Muscle of leg (tissue), 11 donors: ENCODE measurements around the gene C20orf204. TPM values are rescaled to one million over a fixed set of nuclear protein-coding genes. Genes with fewer than 3 reads are reported as not detected.

Source experiments
- DNase-seq: peaks from one replicate; pipeline ENCODE4 v3.0.0; 2013
- H3K27ac ChIP-seq: one replicate; pipeline ENCODE4 v1.5.1; 2013; ENCODE audit warnings: mild to moderate bottlenecking, low read length, control low read depth
- H3K27me3 ChIP-seq: one replicate; pipeline ENCODE4 v1.6.1; 2013; ENCODE audit warnings: low read length; ENCODE audit not compliant: control insufficient read depth, insufficient read depth
- H3K36me3 ChIP-seq: one replicate; pipeline ENCODE4 v1.6.1; 2013; ENCODE audit warnings: low read length; ENCODE audit not compliant: control insufficient read depth, insufficient read depth
- H3K4me1 ChIP-seq: one replicate; pipeline ENCODE4 v1.6.1; 2013; ENCODE audit warnings: low read length; ENCODE audit not compliant: control insufficient read depth, insufficient read depth
- H3K4me3 ChIP-seq: one replicate; pipeline ENCODE4 v1.5.1; 2013; ENCODE audit warnings: low read length, control low read depth
- H3K9me3 ChIP-seq: replicated peaks from 2 replicates; pipeline ENCODE4 v1.6.1; 2013; ENCODE audit warnings: low read depth, low read length; ENCODE audit not compliant: control insufficient read depth
- WGBS: methylation state at CpG from one replicate; pipeline ENCODE4 v1.1.5; 2013; ENCODE audit warnings: missing lambda C conversion rate; ENCODE audit not compliant: insufficient coverage; 5-methylcytosine and 5-hydroxymethylcytosine counted together
- polyA plus RNA-seq, 8 donors: library from polyadenylated mRNA; unstranded; fragments of 120-200 nt; gene quantifications; one replicate each; pipeline versions ENCODE4 v1.2.1 to v1.2.3, GENCODE V29; 2013; ENCODE audit warnings: inconsistent platforms in 1 of 8, low replicate concordance in 1 of 8; ENCODE audit not compliant: insufficient read length in 8 of 8, insufficient read depth in 1 of 8
- total RNA-seq: library from RNA; stranded (reverse); fragments of 120-200 nt; gene quantifications from one replicate; pipeline ENCODE4 v1.2.4, GENCODE V29; 2013

C20orf204 gene
- total and polyA plus RNA-seq, 9 donors = 0.52 to 1.5 (median 0.91) TPM

- DNase-seq = peak; percentile 32
- H3K27ac ChIP-seq = peak overlapping the region; percentile 29
- no peaks in the 10 kb centered on the region for H3K36me3 ChIP-seq
- H3K9me3 ChIP-seq = no peaks in the 10 kb centered on the region
- H3K27me3 ChIP-seq = peaks cover 95% of the 10 kb centered on the region
- 0% methylated on average over 25 of the region's 55 CpGs for WGBS
- H3K4me1 ChIP-seq = peaks cover 42% of the 10 kb centered on the region
- H3K4me3 ChIP-seq = peak overlapping the region; percentile 15
These were observed 6.2 kb downstream of the C20orf204 start for GRCh38 chr20:64042054-64042781.

- H3K36me3 ChIP-seq = no peaks in the 10 kb centered on the region
- DNase-seq = no peak
- no peak overlapping the region for H3K27ac ChIP-seq
- H3K4me3 ChIP-seq = no peak overlapping the region
- no CpG with 5 or more reads among the region's 9 CpGs for WGBS
- H3K9me3 ChIP-seq = no peaks in the 10 kb centered on the region
- peaks cover 34% of the 10 kb centered on the region for H3K4me1 ChIP-seq
- peaks cover 91% of the 10 kb centered on the region for H3K27me3 ChIP-seq
These were observed 7.8 kb downstream of the C20orf204 start for GRCh38 chr20:64043768-64044167.

- Histone ChIP-seq H3K36me3 (no peaks in the 10 kb centered on the region), H3K9me3 (no peaks in the 10 kb centered on the region), H3K4me3 (no peak overlapping the region), H3K4me1 (peaks cover 27% of the 10 kb centered on the region), H3K27ac (peak overlapping the region; percentile 51), H3K27me3 (peaks cover 83% of the 10 kb centered on the region)
- peak; percentile 21 for DNase-seq
- 59% methylated on average over 10 of the region's 14 CpGs for WGBS
These were observed 8.7 kb downstream of the C20orf204 start for GRCh38 chr20:64044484-64045247.

GRCh38 chr20:64045346-64046011 lies 9.5 kb downstream of the C20orf204 start:
- Histone ChIP-seq H3K27ac (no peak overlapping the region), H3K4me1 (peaks cover 28% of the 10 kb centered on the region), H3K27me3 (peaks cover 83% of the 10 kb centered on the region), H3K9me3 (no peaks in the 10 kb centered on the region), H3K36me3 (no peaks in the 10 kb centered on the region), H3K4me3 (no peak overlapping the region)
- 52% methylated on average over 10 of the region's 11 CpGs for WGBS
- no peak for DNase-seq

- H3K36me3 ChIP-seq = no peaks in the 10 kb centered on the region
- no peak for DNase-seq
- H3K4me3 ChIP-seq = peak overlapping the region; percentile 33
- H3K9me3 ChIP-seq = no peaks in the 10 kb centered on the region
- H3K4me1 ChIP-seq = peaks cover 23% of the 10 kb centered on the region
- peaks cover 83% of the 10 kb centered on the region for H3K27me3 ChIP-seq
- H3K27ac ChIP-seq = no peak overlapping the region
- 67% methylated on average over 6 of the region's 8 CpGs for WGBS
These were observed 11.0 kb downstream of the C20orf204 start for GRCh38 chr20:64047046-64047389.

- Histone ChIP-seq H3K4me1 (peaks cover 24% of the 10 kb centered on the region), H3K27me3 (peaks cover 86% of the 10 kb centered on the region), H3K4me3 (peak overlapping the region; percentile 33), H3K9me3 (no peaks in the 10 kb centered on the region), H3K27ac (no peak overlapping the region), H3K36me3 (no peaks in the 10 kb centered on the region)
- DNase-seq = no peak
- 4% methylated on average over 49 of the region's 49 CpGs for WGBS
These were observed 12.0 kb downstream of the C20orf204 start for GRCh38 chr20:64047968-64048401.

GRCh38 chr20:64048402-64049044 lies 12.5 kb downstream of the C20orf204 start:
- Histone ChIP-seq H3K9me3 (no peaks in the 10 kb centered on the region), H3K27ac (no peak overlapping the region), H3K4me1 (peaks cover 27% of the 10 kb centered on the region), H3K36me3 (no peaks in the 10 kb centered on the region), H3K27me3 (peaks cover 82% of the 10 kb centered on the region), H3K4me3 (no peak overlapping the region)
- 2% methylated on average over 93 of the region's 101 CpGs for WGBS
- DNase-seq = no peak

GRCh38 chr20:64049060-64049877 lies 13.3 kb downstream of the C20orf204 start, which contains the start of gene SOX18:
TSS of gene SOX18 (minus strand) at chr20:64049639. CDS start at chr20:64049516, 123 bp downstream.
- under 1% methylated on average over 70 of the region's 111 CpGs for WGBS
- Histone ChIP-seq H3K27me3 (peaks cover 75% of the 10 kb centered on the region), H3K4me3 (peak within 1 kb of the TSS; percentile 24), H3K9me3 (no peaks in the 10 kb centered on the region), H3K36me3 (no peaks in the 10 kb centered on the region), H3K27ac (peak within 1 kb of the TSS; percentile 74), H3K4me1 (peaks cover 34% of the 10 kb centered on the region)
- DNase-seq = no peak

GRCh38 chr20:64049878-64050260 lies 13.9 kb downstream of the C20orf204 start:
- H3K4me1 ChIP-seq = peaks cover 38% of the 10 kb centered on the region
- no peaks in the 10 kb centered on the region for H3K9me3 ChIP-seq
- WGBS = 14% methylated on average over 15 of the region's 16 CpGs
- peak overlapping the region; percentile 74 for H3K27ac ChIP-seq
- peaks cover 69% of the 10 kb centered on the region for H3K27me3 ChIP-seq
- no peaks in the 10 kb centered on the region for H3K36me3 ChIP-seq
- peak overlapping the region; percentile 24 for H3K4me3 ChIP-seq
- no peak for DNase-seq
